NCI-H2107 (cell line): ENCODE measurements around the gene SLC25A10.

Experiments
- DNase-seq: peaks from one replicate; lab custom pipeline; 2025; lab: John Stamatoyannopoulos, UW

The SLC25A10 gene

DNA sequence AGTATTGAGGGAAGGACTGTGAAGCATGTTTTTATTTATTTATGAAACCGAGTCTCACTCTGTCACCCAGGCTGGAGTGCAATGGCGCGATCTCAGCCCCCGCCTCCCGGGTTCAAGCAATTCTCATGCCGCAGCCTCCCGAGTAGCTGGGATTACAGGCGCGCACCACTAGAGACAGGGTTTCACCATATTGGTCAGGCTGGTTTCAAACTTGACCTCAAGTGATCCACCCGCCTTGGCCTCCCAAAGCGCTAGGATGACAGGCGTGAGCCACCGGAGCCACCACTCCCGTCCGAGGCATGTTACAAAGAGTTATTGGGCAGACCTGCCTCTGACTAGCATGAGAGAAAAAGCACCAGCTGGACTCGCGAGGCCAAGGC lies 5.9 kb upstream of the SLC25A10 start:
- DNase-seq, result no peak

DNA sequence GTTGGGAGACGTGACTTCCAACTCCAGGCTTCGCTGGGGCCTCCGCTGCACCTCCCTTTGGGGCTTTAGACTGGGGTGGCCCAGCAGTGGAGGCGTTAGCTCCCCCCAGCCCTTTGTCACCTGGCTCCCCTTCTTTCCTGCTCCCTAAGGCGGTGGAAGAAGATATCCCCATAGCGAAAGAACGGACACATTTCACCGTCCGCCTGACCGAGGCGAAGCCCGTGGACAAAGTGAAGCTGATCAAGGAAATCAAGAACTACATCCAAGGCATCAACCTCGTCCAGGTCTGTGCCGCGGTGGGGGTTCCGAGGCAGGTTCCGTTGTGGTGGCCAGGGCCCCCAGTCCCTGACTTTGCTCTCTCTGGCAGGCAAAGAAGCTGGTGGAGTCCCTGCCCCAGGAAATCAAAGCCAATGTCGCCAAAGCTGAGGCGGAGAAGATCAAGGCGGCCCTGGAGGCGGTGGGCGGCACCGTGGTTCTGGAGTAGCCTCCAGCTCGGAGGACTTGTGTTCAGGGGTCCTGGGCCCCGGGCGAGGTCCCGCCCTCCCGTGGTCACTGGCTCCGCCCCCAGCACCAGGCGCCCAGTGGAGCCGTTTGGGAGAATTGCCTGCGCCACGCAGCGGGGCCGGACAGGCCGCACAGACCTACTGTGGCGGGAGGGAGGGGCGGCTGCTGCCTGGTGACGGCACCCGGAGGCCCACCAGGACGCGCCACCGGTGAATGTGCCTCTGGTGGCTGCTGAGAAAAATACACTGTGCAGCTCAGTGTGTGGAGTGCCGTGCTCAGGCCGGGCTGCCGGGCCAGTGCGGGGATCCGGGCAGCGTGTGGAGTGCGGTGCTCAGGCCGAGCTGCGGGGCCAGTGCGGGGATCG lies 5.1 kb upstream of the SLC25A10 start:
- no peak for DNase-seq

DNA sequence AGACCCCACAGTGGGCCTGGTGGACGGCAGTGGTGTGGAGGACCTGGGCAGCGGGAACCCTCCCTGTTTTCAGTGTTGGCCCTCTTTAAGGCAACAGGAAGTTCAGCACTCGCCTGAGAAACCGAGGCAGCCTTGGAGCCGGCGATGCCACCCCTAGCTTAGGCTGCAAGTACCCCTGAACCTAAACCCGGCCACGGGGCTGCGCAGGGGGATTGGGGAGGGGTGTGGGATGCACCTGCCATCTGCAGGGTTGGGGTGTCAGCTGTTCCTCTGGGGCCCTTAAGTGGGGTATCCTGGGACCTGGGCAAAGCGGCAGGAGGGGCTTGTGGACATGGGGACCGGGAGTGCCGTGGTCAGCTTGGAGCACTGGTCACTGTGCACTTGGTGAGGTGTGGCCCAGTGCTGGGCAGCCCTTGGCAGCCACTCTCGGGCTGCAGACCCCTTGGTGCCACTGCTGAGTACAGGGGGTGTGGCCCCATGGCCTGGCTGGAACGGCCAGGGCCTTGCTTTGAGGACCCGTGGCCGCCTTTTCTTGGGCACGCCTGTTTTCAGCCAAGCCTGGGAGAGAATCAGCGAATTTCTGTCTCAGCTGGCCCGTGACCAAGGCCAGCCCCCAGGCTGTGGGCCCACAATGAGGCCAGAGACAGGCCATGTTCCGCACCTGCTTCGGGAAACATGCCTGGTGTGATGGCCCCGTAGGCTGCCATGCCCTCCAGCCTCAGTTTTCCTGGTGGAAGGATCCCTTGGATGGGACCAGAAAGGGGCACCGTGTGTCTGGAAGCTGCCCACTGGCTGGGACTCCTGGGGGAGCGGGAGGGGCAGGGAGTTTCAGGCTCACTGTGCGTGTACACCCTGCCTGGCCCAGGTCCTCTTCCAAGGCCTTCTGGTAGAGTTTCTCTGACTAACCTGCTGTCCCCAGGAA lies 4.1 kb upstream of the SLC25A10 start:
- no peak for DNase-seq

DNA sequence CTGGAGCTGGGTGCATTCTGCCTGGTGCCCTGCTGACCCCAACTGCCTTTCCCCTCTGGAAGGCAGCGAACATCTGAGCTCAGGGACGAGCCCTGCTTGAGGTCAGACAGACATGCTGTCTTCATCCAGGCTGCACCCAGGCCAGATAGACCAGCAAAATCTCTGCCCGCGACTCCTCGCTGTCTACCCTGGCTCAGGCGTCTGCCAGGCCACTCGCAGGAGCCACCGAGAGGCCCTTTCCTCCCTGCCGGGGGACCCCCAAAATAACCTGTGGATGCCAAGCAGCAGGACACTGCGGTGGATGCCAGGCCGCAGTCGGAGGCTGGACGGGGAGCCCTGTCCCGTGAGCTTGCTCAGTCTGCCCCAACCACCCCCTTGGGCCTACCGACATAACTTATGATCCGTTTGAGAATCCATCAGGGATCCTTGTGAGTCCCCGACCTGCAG lies 3.3 kb upstream of the SLC25A10 start:
- DNase-seq, result no peak

DNA sequence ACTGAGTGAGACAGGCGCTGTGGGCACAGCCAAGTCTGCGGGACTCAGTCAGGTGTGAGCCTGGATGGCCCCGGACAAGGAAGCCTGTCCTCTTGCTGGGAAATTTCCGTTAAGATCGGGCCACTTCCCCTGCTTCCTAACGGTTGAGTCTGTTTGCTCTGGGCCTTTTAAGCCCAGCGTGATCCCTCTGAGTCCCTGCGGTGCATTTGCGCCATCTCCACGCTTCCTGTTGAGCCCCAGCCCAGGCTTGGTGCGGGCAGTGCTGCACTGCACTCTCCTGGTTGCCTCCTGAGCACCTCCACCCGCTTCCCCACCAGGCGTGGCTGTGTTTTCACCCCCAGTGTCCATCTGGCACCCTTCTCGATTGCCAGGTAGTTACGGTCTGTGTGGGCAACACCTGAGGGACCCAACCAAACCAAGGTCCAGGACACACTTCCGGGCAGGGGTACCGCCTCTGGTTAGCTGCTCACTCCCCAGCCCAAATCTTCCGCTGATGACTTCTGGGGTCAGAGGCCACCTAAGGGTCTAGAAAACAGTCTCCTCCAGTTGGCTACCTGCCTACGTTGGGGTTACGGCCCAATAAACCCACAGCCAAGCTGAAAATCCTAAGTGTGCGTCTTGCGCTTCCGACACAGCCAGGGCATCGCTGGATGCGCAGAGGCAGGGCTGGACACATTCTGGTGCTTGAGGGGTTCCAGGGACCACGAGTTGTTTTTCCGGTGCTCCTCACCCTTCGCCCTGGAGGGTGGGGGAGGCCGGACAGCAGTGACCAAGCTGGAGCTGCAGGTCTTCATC lies 1.4 kb upstream of the SLC25A10 start:
- DNase-seq, result no peak

DNA sequence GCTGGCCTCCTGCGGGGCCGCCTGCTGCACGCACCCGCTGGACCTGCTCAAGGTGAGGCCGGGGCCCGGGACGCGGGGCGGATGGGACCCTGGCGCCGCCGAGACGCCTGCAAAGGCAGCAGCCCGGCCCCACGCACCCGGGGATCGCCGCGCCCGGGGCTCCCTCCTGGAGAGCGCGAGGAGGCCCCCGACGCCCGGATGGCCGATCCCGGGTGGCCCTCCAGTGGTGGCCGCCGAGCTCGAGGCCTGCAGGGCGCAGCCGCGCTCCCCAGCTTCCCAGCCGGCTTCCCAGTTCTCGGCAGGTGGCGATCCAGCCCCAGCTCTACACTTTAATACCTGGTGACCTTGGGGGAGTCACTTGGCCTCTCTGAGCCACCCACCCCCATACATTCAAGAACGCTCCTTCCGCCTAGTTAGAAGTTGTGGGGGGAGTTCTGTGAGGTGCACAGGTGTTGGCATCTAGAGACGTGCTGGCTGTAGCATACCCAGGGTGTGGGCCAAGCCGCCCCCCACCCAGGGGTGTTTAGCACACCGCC lies 452 bp downstream of the SLC25A10 start:
- DNase-seq, result no peak

DNA sequence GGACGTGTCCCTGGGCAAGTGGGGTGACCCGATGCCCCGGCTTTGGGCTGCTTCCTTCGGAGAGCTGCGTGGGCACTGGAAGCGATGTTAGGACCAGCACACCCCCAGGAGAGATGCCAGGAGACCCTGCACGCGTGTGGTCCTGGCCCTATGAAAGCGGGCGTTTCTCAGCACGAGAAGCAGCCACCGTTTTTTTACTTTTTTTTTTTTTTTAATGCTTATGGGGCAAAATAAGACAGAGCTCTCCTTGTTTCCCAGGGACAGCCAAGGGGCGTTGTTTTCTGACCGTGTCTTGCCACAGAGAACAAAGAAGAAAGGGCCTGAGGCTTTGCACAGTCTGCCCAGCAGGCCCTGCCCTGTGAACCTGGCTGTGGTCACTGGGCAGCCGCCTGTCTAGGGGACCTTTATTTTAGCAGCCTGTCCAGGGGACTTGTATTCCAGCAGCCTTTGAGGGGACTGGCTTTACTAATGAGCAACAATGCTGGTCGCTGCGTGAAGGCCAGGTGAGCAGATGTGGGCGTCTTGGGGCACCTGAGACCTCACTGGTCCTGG lies 996 bp downstream of the SLC25A10 start:
- DNase-seq, result no peak

DNA sequence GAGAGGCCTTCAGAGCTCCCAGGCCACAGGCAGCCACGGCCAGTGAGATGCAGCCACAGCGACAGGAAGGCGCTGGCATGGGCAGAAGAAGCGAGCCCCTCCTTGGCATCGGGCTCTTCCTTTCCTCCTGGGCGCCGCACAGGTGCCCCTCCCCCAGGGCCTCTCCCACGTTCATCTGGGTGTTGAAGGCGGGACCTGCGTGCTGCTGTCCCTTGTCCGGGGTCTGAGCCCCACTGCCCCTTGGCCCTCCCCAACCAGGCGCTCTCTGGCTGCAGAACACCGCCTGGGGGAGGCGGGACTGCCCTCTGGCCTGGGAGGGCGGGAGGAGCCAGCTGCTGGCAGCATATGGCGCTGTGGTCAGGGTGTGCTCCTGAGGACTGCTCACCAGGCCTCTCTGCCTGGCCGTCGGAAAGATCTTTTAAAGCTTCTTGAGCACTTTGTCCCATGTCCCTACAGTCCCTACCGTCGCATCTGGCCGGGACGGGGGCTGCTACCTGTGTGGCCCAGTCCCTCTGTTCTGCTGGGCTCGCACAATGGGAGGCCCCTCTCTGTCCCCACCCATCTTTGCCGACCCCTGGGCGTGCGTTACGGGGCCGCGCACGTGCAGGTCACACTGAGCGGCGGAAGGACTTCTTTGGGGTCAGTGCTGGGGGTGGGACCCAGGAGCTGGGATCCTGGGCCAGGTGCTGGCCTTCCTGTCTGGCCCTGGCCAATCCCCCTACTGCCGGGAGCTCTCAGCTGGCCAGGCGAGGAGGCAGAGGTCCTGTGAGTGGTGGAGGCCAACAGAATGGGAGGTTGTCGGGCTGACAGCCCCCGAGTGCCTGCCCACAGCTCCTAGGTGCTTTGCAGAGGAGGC lies 1.7 kb downstream of the SLC25A10 start:
- DNase-seq, result no peak

DNA sequence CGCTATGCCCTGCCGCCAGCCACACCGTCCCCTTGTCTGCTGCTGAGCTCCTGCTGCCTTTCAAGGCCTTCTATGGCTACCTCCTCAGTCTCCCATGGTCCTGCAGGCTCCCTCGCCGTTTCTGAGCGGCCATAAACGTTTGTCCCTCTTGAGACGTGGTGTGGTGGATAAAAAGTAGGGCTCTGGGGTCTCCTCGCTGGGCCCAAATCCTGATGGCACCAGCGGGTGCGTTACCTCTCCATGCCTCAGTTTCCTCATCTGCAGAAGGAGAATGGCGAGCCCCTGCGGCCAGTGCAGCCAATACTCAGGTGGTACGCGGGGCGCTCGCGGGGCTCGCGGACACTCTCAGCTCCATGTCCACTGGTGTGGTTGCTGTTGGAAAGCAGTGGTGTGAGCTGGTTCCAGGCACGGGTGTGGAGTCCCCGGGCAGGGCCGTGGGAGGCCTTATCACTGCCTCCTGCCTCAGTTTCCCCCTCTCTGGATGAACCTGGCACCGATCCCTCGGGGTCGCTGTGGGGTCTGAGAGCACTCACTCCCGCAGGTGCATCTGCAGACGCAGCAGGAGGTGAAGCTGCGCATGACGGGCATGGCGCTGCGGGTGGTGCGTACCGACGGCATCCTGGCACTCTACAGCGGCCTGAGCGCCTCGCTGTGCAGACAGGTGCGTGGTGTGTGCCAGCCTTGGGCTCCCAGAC lies 2.5 kb downstream of the SLC25A10 start:
- DNase-seq, result no peak

DNA sequence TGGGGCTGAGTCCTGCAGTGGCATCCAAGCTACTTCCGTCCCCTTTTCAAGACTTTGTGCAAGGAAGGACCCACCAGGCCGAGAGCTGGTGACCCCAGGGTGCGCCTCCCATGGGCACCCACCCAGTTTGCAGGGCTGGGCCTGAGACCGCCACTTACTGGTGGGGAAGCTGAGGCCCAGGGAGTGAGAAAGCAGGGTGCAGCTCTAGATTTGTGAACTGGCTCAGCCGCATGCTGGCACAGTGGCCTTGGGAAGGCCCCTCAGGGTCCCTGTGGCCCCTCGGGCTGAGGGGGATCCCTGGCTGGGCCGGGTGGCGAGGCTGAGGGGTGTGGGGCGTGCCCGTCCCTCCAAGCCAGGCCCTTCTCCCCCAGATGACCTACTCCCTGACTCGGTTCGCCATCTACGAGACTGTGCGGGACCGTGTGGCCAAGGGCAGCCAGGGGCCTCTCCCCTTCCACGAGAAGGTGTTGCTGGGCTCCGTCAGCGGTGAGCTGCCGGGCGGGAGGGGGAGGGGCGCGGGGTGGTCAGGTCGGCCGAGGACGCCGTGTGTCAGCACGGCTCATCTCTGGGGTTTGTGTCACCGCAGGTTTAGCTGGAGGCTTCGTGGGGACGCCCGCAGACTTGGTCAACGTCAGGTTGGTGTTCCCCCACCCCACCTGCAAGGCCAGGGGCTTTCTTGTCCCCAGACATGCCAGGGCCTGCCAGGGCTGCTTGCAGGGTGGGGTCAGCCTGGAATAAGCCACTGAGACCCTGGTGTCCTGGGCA lies 3.2 kb downstream of the SLC25A10 start:
- DNase-seq, result no peak

DNA sequence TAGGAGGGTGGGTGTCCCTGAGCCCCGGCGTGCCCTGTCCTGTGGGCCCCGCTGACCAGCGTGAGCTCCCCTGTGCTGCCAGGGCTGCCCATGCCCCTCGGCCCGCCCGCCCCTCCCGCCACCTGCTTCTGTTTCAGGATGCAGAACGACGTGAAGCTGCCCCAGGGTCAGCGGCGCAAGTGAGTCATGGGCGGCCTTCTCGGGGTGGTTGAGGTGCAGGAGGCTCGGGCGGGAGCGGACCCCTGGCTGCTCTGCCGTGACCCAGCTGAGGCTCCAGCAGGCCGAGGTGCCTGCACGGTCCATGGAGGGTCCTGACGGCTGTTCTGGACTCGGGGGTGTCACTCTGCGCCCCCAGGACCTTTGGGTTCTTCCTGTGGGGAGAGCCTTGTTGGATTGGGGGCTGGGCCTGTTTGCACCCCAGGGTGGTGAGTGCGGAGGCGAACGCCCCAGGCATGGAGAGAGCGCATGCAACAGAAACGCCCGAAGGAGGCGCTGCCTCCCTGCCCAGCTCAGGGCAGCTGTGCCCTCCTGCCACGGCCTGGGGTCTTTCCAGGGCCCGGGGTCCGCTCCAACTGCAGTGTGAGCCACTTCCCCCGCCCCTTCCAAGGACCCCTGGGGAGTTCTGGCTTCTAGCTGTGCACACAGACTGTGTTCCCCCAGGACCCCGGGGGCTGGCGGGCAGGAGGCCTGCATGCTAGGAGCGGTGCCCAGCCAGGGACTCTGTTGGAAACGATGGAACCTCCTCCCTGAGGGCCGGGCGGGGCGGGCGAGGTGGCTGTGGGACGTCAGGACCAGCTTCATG lies 4.0 kb downstream of the SLC25A10 start:
- DNase-seq, result no peak

DNA sequence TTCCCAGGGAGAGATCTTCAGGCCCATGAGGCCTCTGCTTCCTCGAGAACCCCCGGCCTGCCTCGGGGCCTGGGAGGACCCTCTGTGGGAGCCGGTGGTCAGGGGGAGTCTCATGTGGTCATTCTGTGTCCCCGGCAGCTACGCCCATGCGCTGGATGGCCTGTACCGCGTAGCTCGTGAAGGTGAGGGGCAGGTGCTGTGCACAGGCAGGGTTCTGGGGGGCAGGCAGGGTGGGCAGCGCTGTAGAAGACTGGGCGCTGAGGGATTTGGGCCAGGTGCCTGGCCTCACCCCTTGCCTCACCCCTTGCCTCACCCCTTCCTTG lies 4.6 kb downstream of the SLC25A10 start:
- no peak for DNase-seq

DNA sequence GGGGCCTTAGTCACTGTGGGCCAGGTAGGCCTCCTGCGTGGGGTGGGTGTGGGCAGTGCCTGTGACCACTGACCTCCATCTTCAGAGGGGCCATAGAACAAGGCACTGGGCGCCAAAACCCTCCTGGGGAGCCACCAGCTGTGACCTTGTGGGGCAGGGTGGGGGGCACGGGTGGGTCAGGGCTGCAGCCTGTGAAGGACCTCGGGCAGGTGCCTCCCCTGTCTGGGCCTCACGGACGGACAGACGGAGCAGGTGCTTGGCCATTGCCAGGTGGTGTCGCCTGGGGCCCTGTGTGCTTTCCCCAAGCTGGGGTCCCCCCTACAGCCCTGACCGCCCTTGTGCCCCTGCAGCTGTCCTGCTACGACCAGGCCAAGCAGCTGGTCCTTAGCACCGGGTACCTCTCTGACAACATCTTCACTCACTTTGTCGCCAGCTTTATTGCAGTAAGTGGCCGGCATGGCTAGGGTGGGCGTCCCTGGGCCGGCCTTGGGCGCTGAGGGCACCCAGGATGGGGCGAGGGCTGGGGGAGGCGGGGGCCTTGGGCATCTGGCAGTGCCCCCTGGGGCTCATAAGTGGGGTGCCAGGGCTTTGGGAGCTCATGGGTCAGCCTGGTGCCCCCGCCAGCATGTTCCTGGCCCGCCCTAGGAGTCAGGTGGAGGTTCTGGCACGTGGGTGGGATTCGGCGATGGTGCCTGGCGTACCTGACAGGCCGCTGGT lies 5.1 kb downstream of the SLC25A10 start:
- no peak for DNase-seq

DNA sequence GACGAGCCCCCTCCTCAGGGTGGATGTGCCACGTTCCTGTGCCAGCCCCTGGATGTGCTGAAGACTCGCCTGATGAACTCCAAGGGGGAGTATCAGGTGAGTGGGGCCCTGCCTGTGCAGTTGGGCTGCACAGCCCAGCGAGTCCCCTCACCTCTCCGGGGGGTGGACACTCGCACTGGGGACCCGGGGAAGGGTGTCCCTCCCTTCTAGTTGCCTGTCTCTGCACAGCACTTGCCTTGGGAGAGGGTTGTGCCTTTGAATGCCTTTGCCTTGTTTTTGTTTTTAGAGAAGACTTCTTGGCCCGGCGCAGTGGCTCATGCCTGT lies 5.6 kb downstream of the SLC25A10 start:
- DNase-seq, result no peak

DNA sequence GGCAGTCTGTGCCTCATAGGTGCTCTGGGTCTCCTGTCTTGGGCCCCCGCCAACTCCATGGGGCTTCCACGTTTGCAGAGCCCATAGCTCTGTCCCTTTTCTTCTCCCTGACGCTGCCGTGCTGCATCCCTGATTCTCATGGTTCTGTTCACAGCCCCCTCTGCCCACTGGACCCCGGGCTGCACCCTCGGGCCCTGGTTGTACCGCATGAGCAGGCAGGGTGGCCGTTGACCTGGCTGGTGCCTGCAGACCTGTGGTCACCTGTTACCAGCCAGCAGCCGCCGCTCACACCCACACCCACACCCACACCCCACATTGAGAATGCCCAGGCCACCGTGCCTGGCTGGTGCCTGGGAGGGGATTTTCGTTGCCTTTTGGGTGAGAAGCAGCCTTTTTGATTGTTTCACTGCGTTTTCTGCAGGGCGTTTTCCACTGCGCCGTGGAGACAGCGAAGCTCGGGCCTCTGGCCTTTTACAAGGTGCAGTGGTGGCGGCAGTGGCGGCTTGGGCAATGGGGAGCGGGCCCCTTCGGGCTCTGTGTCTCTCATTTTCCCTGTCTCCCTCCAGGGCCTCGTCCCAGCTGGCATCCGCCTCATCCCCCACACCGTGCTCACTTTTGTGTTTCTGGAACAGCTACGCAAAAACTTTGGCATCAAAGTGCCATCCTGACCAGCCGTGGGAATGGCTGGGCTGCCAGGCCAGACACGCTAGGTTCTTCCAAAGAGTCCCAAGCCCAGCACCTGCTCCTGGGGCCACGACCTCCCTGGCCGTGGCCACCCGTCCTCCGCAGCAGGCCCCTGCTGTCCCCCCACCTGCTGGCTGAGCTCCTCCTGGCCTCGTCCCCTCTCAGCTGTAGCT lies 7.6 kb downstream of the SLC25A10 start:
- DNase-seq, result no peak

DNA sequence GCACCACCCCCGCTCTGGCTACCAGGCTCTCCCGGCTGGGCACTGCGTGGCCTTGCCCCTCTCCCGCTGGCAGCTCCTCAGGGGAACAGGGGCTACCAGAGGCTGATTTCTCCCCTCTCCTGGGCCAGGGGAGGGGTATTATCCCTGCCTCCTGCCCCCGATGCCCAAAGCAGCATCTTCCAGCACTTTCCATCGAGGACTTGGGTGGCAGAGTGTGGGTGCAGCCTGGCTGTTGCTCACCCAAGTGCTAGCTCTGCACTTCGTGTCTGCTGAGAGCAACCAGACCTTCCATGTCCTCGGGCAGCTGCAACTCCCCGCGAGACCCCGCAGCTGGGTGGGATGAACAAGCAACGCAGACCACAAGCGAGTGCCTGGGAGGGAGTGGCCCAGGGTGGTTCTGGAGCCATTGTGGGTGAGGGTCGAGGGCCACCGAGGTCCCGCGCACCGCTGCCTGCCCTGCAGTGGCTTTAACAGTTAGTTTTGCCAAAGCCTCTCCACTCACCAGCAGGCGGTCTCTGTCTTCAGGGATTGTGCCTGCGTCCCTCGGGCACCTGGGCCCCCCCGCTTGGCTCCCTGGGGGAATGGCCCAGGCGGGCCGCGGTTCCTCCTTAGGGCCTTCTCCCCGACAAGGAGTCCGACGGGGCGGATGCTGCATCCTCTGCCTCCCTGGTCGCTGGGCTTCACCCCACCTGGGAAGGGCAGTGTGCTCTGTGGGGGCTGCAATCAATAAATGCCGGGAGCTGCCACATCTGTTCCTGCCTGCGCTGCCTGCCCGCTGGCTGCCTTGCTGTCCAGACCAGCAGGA lies 8.4 kb downstream of the SLC25A10 start:
- no peak for DNase-seq
